GM12875 (cell line): ENCODE data around the gene TMTC2.

ENCODE experiments used
- H3K4me3 ChIP-seq: one replicate; pipeline ENCODE4 v1.5.1; 2011; ENCODE audit warnings: low read depth, low read length, control low read depth
- TF ChIP-seq, protein P1 (sequence below): IDR thresholded peaks from 2 replicates; pipeline ENCODE4 v1.5.1; 2011; ENCODE audit warnings: low read depth, mild to moderate bottlenecking, control low read depth, inconsistent platforms, low read length, moderate library complexity, borderline replicate concordance; ENCODE audit not compliant: insufficient read depth

The TMTC2 gene

GRCh38 chr12:82852529-82852928, 165.8 kb downstream of the TMTC2 start:
- H3K4me3 ChIP-seq = no peak overlapping the region
- TF ChIP-seq, protein P1, sequence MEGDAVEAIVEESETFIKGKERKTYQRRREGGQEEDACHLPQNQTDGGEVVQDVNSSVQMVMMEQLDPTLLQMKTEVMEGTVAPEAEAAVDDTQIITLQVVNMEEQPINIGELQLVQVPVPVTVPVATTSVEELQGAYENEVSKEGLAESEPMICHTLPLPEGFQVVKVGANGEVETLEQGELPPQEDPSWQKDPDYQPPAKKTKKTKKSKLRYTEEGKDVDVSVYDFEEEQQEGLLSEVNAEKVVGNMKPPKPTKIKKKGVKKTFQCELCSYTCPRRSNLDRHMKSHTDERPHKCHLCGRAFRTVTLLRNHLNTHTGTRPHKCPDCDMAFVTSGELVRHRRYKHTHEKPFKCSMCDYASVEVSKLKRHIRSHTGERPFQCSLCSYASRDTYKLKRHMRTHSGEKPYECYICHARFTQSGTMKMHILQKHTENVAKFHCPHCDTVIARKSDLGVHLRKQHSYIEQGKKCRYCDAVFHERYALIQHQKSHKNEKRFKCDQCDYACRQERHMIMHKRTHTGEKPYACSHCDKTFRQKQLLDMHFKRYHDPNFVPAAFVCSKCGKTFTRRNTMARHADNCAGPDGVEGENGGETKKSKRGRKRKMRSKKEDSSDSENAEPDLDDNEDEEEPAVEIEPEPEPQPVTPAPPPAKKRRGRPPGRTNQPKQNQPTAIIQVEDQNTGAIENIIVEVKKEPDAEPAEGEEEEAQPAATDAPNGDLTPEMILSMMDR = no peak

DNA sequence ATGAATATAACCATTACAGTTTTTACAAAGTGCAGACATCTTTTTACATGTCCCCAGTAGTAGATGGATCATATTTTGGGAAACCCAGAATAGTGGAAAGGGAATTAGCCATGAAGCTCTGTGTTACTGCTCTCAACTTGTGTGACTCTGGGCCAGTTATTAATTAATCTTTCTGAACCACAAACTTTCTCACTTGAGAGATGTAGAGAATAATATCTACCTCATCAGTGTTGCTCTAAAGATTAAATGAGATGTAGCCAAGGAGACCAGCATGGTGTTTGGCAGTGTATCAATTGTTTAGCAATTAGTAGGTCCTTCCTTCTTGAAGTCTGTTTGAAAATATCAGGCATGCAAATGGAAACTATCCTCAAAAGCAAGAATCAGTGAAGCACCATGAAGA, 169.2 kb downstream of the TMTC2 start:
- TF ChIP-seq, protein P1 = no peak
- no peak overlapping the region for H3K4me3 ChIP-seq

GRCh38 chr12:82857276-82857675, 170.6 kb downstream of the TMTC2 start:
- TF ChIP-seq, protein P1 = no peak
- H3K4me3 ChIP-seq = no peak overlapping the region

- TF ChIP-seq, protein P1 = no peak
- no peak overlapping the region for H3K4me3 ChIP-seq
Measured at GRCh38 chr12:82857911-82858533, 171.3 kb downstream of the TMTC2 start.

DNA sequence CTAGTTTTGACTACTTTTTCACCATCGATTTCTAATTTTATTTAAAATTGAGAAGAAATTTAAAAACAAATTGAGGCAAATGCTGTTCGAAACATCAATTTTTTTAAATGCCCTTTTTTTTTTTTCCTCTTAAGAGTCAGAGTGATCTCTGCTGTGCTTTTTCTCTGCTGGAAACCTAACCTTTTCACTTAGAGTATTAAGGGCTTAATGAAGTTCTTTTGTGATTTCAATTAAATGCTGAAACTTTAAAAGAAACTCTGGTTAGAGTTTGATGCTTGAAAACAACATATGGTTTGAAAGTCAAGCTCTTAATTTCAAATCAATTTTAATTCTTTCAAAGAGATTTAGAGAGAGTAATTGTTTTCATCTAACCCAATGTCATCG, 171.8 kb downstream of the TMTC2 start:
- no peak overlapping the region for H3K4me3 ChIP-seq
- TF ChIP-seq, protein P1 = no peak

GRCh38 chr12:82862069-82862841, 175.5 kb downstream of the TMTC2 start:
- no peak overlapping the region for H3K4me3 ChIP-seq
- TF ChIP-seq, protein P1 = no peak

- H3K4me3 ChIP-seq = no peak overlapping the region
- TF ChIP-seq, protein P1 = no peak
Measured at GRCh38 chr12:82862876-82863649, 176.4 kb downstream of the TMTC2 start.
